GM18519 (cell line): Measurements from ENCODE around the gene GARIN5A.

Source experiments
- ATAC-seq: cut with Tn5 transposase; IDR thresholded peaks from one replicate; pipeline ENCODE4 v1.9.1; 2021; ENCODE audit warnings: mild to moderate bottlenecking, moderate library complexity; ENCODE audit not compliant: unreplicated experiment, low FRiP score

The GARIN5A gene

DNA sequence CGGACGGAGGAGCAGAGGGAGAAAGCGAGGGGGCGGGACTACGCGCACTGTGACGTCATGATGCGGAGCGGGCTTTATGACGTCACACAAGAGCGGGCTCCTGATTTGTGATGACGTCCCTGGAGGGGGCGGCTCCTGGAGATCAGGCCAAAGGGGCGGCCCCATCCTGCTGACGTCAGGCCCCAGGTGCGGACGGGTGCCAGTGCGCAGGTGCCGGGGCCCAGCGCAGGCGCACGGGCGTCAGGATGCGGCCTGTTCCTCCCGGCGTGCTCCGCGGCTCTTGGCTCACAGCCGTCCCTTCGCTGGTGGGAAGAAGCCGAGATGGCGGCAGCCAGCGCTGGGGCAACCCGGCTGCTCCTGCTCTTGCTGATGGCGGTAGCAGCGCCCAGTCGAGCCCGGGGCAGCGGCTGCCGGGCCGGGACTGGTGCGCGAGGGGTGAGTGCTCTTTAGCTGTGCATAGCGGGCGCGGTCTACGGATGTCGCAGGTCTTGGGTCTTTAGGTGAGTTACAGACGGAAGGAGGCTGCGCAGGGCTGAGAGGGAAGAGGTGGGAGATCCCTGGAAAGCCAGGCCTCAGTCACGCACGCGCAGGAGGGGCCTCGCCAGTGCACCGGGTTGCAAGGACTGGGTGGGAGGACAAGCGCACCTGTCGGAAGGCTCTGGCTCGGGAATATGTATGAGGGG is at the start of gene GARIN5A, which contains the start of gene EMC10:
Gene GARIN5A (minus strand): TSS at position 625 of the 683 bp plus-strand sequence. CDS start 460 bp downstream, at position 165.
Gene EMC10 (plus strand): TSS at position 284 of the 683 bp plus-strand sequence. CDS start 38 bp downstream, at position 322.
- peak; percentile 53 for ATAC-seq

DNA sequence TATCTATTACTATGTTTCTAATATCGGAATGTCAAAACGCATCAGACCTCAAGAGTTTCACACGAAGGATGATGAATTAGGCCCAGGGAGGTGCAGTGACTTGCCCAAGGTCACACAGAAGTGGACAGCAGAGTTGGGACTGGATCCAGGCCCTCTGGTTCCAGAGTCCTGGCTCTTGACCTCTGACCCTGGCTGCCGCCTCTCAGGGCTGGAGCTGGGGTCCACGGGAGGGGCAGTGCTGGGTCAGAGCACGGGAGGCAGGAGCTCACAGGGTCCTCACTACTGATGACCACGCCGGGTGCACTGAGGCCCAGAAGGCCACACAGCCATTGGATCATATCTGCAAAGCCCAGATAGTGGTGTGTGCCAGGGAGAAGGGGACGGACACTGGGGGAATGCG is 46.2 kb upstream of the GARIN5A start:
- ATAC-seq = no peak

DNA sequence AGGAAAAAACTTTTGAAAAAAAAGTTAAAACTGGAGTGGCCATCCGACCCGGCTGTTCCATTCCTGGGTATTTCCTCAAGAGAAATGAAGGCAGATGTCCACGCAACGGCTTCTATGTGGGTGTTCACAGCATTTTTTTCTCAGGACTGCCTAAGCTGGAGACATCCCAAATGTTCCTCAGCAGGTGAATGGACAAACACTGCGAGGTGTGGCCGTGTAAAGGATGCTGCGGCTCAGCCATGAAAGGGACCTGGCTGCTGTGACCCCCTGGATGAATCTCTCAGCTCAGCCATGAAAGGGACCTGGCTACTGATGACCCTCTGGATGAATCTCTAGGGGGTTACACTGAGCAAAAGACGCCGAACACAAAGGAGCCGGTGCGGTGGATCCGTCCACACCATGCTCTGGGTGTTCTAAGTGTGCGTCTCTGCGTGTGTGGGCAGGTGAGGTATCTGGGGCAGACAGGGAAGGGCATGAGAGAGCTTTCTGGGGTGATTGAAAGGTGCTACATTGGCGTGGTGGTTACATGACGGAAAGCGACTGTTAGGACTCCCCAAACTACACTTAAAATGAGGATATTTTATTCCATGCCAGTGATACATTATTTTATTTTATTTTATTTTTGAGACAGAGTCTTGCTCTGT is 44.3 kb upstream of the GARIN5A start:
- ATAC-seq = no peak

DNA sequence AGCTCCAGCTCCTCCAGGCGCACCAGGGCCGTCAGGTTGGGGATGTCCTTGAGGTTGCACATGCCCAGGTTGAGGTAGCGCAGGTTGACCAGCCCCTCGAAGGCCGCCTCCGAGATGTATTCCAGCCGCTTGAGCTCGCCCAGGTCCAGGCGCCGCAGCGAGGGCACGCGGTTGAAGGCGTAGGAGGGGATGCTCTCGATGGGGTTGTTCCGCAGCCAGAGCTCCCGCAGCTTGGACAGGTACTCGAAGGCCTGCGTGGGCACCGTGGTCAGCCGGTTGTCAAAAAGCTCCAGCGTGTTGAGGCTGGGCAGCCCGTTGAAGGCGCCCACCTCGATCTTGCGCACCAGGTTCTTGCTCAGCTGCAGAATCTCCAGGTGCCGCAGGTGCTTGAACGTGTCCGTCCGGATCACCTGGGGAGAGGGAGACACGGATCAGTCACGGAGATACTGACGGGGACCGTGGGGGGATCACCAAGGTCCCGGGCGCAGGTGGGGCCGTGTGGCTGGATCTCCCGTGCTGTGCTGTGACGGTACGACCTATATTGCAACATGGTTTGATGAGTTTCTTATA is 42.4 kb upstream of the GARIN5A start:
- no peak for ATAC-seq

DNA sequence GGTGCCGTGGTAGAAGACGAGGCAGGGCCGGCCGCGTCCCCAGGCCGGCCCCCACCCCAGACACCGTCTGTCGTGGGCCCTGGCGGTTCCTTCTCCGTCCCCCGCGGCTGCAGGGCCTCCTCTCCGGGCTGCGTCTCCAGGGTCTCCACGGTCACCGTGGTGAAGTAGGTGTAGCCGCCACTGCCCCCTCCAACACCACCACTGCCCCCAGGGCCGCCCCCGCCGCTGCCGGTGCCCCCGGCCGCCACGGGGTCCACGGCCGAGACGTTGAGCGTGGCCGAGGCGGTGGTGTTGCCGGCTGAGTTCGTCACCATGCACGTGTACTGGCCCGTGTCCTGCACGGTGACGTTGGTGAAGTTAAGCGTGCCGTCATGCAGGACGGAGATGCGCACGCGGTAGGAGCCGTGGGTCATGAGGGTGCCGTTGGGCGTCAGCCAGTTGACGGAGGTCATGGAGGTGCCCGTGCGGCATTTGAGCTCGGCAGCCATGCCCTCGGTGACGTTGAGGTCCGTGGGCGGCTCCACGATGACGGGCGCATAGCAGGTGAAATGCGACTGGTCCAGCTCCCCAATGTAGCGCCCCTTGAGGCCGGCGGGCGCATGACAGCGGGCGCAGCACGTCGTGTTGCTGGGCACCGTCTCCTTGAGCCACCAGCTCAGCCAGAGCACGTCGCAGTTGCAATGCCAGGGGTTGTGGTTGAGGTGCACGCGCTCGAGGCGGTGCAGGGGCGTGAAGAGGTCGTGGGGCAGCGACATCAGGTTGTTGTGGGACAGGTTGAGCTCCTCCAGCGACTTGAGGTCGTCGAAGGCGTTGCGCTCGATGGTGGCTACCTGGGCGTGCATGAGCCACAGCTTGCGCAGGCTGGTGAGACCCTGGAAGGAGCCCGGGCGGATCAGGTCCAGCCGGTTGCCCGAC is 41.7 kb upstream of the GARIN5A start:
- ATAC-seq = no peak

DNA sequence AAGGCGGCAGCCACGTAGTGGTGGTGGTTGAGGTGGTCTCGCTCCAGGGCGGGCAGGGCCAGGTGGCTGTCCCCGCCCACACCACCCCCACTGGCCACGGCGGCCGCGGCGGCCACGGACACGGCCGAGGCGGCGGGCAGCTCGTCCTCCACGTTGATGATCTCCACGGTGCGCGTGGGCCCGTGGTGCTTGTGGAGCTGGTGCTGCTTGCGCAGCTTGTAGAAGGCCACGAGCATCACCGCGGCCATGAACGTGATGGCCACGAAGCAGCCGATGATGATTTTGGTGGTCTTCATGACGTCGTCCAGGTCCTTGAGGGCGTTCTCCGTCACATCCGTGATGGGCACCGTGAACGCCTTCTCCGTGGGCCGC is 41.0 kb upstream of the GARIN5A start:
- ATAC-seq = no peak

DNA sequence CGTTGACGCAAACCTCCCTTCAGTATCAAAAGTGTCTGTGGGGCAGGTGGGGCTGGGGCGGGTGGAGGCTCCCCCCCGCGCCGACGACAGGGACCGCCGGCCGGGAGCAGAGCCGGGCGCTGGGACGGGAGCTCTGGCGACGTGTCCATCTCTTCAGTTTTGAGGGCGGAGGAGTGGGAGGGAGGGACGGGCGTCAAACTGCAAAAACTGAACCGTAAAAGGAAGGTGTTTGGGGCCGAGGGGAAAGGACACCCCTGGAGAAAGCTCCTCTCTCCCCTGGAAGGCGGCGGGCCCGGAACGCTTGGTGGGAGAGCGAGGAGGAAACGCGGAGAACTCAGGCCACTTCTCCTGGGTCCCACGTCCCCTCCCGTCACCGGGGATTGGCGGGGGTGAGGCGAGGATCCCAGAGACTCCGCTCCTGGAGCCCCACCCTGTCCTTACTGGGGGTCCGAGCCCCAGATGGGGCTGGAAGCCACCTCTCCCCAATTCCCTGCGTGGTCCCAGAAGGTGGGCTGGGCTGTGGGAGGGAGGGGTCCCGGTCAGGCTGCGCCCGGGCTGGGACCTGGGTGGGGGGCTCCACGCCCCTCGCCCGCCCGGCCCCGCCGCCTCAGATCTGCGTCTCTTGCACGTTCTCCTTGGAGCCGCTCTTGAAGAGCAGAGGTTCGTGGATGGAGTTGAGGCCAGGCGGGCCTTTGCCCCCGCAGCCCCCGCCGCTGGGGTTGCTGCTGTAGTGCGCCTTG is 40.5 kb upstream of the GARIN5A start:
- ATAC-seq = no peak

DNA sequence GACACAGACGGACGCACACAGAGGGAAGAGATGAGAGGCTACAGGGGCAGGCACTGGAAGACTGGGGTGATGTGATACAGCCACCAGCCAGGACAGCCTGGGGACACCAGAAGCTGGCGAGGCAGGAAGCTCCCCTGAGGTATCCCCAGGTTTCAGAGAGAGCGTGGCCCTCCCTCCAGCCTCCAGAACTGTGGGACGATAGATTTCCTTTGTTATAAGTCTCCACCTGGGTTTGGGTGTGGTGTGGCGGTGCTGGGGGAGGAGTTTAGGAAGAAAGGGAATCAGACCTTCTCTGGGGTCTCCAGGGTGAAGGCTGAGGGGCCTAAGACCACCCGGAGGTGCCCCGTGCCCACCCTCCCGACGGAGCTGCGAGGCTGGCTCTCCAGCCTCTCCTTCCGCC is 39.8 kb upstream of the GARIN5A start:
- no peak for ATAC-seq

DNA sequence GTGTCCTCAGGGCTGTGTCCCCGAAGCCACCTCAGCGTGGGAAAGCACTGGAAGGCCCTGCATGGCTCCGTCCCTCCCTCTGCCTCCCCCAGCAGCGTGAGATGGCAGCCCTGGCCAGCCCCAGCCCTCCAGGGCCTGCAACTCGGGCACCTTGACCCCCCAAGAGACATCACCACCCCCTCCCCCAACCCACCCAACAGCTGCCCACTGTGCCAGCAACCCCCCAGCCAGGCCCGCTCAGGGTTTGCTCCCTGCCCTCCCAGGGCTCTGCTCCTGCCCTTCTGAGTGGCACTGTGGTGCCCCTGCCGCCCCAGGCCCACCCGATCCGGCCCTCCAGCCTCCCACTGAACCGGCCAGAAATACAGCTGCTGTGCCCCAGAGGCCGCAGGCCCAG is 38.5 kb upstream of the GARIN5A start:
- ATAC-seq = no peak

DNA sequence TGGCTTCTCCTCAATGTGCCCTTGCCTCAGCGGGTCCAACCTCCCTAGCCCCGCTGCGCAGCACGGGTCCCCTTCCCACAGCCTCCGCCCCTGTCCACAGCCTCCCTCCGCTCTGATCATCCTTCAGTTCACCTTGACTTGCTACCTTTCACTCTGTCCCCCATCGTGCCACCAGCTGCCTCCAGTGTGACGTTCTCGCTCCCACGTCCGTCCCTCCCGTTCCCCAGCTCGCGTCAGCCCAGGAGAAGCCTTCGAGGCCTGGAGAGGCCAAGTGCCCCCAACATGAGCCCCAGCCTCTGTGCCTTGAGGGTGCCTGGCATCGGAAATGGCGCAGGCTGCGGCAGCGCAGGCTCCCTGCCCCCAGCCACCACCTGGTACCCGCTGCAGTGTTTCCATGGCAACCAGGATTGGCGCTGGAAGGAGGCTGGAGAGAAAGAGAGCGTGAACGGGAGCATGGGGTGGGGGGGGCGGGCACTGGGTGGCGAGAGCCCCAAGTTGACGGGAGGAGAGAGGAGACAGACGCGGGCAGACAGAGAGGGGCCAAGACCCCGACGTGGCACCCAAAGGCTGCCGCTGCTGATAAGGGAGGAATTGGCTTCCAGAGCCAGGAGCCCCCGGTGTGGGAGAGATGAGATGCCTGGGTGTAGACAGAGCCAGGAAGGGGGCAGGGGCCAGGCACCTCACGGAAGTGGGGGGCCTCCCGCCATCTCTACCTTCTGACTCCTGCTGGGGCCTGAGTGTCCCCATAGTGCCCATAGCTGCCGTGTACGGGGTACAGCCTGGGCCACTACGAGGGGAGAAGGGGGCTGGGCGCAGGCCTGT is 37.9 kb upstream of the GARIN5A start:
- no peak for ATAC-seq

DNA sequence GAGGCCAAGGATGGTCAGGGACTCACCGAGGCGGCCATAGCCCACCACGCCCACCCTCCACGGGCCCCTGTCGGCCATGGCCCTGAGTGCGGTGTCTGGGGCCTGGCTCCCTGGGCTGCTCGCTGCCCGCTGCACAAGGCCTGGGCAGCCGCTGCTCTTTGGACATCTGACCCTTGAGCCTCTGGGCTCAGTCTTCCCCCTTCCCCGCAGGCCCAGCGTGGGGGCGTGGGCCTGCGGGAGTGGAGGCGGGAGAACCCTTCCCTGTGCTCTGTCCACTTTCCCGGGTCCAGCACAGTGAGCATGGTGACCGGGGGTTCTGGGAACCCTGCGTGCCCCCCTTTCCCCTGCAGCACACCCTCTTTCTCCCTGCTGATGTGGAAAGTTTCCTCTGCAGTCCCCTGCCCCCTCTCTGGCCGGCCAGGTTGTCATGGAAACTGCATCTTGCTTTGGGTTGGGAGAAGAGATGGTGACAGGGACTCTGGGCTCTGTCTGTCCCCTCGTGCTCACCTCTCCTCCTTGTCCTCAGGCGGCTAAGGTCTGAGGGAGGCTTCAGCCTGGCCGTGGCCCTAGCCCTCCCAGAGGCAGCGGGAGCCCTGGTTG is 37.2 kb upstream of the GARIN5A start, which contains the start of gene ASPDH:
Gene ASPDH (minus strand): TSS at position 168 of the 600 bp plus-strand sequence. CDS start 90 bp downstream, at position 78.
- ATAC-seq = no peak

DNA sequence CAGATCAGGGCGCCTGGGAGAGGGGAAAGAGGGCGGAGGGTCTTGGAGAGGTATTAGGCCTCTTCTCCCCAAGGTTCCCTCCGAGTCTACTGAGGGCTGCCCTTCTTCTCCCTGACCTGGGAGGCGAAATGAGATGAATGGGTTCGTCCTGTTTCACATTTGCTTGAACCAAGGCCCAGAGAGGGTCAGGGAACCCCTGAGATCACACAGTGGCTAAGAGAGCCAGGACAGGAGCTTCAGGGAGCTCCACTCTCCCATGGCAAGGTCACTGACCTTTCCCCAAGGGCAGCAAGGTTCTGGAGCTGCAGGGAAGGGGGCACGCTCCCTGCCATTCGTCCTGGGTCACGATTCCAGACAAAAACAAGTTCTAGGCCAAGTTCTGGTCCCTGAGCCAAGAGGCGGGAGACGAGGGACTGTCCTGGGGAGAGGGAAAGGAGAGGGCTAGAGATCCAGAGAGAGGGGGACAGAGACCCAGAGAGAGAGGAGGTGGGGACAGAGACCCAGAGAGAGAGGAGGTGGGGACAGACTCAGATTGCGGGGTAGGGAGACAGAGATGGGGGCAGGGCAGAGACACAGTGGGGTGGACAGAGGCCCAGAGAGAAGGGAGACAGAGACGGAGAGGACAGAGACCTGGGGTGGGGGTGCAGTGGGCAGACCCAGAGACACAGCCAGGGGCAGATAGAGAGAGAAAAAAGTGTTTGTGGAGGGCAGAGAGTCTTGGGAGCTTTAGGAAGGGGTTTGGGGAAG is 36.5 kb upstream of the GARIN5A start:
- no peak for ATAC-seq

DNA sequence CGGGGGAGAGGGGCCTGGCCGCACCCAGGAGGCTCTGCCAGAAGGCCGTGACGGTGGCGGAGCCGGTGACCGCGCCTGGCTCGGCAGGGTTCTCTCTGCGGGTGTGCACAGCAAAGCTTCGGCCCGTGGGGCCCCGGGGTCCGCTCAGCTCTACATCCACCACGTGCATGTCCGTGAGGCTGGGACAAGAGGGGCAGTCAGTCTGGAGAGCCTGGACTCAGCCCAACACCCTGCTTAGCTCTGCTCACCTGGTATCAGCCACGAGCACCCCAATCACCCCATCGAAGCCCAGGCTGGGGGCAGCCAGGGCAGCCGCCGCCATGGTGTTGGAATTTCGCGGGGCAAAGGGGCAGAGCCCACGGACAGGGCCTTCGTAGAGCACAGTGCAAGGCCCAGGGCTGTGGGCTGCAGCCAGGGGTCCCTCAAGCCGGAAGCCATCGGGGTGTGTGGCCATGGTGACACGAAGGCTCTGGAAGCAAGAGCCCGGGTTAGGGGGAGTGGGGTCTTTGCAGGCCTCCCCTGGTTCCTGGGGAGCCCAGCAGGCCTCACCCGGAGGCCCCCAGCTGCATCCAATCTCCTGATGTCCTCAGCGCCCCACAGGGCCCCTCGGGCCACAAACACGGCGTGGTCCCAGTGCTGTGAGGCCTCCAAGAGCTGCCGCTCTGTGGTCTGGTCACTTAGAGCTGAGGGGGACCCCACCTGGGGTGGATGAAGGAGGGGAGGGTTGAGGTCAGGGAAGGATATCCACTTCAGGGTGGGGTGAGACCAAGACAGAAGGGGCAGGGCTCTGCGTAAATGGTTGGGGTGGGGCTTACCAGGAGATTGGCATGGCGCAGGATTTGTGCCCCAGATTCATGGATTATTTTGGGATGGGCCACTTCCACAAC is 35.7 kb upstream of the GARIN5A start:
- ATAC-seq = no peak

DNA sequence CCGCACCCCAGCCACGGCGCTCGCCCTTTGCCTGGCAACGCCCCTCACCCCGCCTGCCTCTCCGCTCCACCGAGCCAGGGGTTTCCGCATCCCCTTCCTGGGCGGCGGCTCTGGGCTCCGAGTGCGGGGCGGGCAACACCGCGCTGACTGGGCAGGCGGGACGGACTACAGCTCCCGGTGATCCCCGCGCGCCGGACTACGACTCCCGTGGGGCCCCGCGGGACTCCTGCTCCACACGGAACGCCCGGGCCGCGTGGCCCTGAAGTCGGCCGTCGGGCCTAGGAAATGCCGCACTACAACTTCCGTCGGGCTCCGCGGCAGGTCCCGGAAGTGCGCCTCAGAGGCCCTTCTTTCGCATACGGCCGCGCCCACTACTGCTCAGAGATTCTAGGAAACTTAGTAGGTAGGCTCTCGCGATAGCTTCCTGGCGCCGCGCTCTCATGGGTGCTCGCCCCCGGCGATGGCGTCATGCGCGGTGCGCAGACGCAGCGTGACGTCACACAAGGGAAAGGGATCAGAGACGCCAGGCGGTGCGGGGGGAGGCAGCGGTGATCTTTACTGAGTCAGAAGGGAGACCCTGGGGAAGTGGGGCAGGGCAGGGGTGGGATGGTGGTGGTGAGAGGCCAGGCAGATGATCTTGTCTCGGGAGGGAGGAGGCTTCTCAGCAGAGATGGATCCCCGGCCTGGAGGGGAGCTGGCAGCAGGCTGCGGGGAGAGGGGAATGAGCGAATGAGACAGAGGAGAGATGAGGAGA is 34.6 kb upstream of the GARIN5A start, which contains the start of gene JOSD2:
Gene JOSD2 (minus strand): TSS at position 123 of the 754 bp plus-strand sequence. CDS start 760 bp downstream, outside the sequence.
- peak; percentile 61 for ATAC-seq

DNA sequence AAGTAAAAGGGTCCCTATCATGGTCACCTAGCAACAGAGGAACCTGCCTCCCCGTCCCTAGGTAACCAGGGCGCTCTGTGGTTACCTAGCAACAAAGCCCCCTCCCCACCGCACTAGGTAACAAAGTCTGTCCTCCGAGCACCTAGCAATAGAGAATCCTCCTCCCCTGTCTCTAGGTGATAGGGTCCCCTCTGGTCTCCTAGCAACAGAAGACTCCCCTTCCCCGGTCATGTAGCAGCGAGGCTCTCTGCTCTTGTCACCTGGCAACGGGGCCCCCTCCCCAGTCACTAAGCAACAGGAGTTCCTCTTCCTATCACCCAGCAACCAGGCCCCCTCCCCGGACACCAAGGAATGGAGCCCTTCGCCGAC is 34.0 kb upstream of the GARIN5A start:
- no peak for ATAC-seq

DNA sequence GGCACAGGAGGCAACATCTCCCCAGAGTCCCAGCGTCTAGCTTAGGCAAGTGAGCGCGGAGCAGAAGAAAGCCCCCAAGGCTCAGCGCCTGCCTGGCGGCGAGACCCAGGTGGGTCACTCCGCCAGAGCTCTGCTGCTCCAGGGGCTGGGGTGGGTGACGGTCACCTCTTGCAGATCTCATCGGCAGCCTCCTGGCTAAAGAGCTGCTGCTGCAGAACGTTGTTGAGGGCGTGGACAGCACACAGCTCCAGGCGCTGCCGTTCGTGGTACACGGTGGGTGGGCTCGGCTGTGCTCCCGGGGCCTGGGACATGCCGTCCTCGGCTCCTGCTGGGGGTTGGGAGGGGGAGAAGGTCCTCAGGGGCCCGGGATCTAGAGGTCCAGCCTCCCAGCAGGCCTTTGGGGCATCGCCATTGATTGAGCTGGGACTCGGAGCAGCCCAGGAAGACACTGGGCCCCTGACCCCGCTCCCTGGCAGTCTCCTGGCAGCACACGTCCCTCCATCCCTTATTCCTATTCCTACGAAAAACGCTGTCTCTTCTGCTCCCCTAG is 33.5 kb upstream of the GARIN5A start:
- no peak for ATAC-seq
